Peyer's patch (tissue), 4 donors: Measurements from ENCODE around the gene CDCA4.

Experiments used
- CTCF ChIP-seq, 6 experiments: fragments of 450-650 bp in 4 of 6; fragments of 200-600 bp in 2 of 6; sonication (generic) in 1 of 6; IDR thresholded peaks; one replicate each; pipeline ENCODE4 v1.5.1; 2017 to 2019; ENCODE audit warnings: antibody characterized with exemption in 6 of 6, mild to moderate bottlenecking in 3 of 6, moderate library complexity in 1 of 6
- POLR2A ChIP-seq, 2 donors: fragments of 450-650 bp; IDR thresholded peaks; one replicate each; pipeline ENCODE4 v1.5.1; 2017; ENCODE audit warnings: antibody characterized with exemption in 2 of 2, mild to moderate bottlenecking in 2 of 2, moderate library complexity in 2 of 2

- TF ChIP-seq CTCF (IDR thresholded peaks at IDR 0.05) (no peak), POLR2A (IDR thresholded peaks at IDR 0.05) (no peak)
These were observed 30.6 kb upstream of the CDCA4 start for GRCh38 chr14:105051182-105052109.
